ENCODE data around the gene RASSF6. TPM values are rescaled to one million over a fixed set of nuclear protein-coding genes. Genes with fewer than 3 reads are reported as not detected.

Gene RASSF6
- total RNA-seq, 4 donors from 2014 or later, result 0.26 to 1.2 (median 0.62) TPM

- TF ChIP-seq POLR2AphosphoS5 (IDR thresholded peaks at IDR 0.05) (no peak), EP300 (IDR thresholded peaks at IDR 0.05) (no peak), POLR2A (IDR thresholded peaks at IDR 0.05; ENCODE audit: low read depth) (no peak)
- TF ChIP-seq, protein P1, sequence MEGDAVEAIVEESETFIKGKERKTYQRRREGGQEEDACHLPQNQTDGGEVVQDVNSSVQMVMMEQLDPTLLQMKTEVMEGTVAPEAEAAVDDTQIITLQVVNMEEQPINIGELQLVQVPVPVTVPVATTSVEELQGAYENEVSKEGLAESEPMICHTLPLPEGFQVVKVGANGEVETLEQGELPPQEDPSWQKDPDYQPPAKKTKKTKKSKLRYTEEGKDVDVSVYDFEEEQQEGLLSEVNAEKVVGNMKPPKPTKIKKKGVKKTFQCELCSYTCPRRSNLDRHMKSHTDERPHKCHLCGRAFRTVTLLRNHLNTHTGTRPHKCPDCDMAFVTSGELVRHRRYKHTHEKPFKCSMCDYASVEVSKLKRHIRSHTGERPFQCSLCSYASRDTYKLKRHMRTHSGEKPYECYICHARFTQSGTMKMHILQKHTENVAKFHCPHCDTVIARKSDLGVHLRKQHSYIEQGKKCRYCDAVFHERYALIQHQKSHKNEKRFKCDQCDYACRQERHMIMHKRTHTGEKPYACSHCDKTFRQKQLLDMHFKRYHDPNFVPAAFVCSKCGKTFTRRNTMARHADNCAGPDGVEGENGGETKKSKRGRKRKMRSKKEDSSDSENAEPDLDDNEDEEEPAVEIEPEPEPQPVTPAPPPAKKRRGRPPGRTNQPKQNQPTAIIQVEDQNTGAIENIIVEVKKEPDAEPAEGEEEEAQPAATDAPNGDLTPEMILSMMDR (IDR thresholded peaks at IDR 0.05), result no peak
- H3K27me3 ChIP-seq, result no peaks in the 10 kb centered on the region
- intact Hi-C loops (cut with DNase I), result loop anchor here (5.0 to 10.0 kb wide), 2 partner anchors 261 to 469 kb away; no protein-coding TSS in a partner anchor
Measured at GRCh38 chr4:73663576-73663975, 43.3 kb upstream of the RASSF6 start.

DNA sequence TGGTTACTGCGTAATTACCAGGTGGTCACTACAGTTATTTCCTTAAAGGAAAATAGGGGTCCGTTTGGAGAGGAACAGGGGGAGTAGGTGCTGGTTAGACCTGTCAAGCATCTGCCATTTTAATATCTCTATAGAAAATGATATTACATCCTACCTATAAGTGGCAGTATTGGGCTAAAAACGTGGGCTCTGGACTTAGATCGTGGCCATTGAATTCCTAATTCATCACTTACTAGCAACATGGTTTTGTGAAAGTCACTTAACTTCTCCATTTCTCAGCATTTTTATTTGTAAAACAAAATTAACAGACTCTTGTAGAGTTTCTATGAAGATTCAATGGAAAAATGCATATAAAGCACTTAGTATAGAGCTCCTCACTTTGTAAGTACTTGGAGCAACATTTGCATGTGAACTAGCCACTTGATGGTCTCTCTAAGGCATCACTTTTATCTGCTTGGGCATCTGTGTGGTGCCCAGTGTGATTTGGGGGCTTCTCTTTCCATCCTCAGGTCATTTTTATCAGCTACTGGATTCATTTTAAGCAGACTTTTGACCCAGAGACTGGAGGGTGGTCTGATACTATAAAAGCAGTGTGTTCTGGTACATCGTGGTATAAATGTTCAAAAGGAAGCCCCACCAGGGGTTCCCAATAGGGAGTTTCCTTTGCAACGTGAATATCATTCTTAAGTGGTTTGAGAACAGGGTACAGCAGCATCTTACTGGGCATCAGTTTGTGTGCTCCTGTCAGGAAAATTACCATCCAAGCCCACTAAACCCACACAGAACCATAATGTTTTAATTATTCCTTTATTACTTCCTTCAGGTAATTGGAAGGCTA is 42.7 kb upstream of the RASSF6 start:
- DNase-seq (ENCODE audit: extremely low spot score), result no peak
- TF ChIP-seq POLR2AphosphoS5 (IDR thresholded peaks at IDR 0.05) (no peak), EP300 (IDR thresholded peaks at IDR 0.05) (no peak), POLR2A (IDR thresholded peaks at IDR 0.05; ENCODE audit: low read depth) (no peak)
- TF ChIP-seq, protein P1 (IDR thresholded peaks at IDR 0.05), result peak; percentile 25 to 42 (median 33)
- Histone ChIP-seq H3K9me3 (no peaks in the 10 kb centered on the region), H3K27me3 (no peaks in the 10 kb centered on the region), H3K4me3 (no peak overlapping the region), H3K36me3 (no peaks in the 10 kb centered on the region), H3K4me1 (peaks cover 0 to 6% (median 3%) of the 10 kb centered on the region in 4 donors), H3K27ac (replicated peaks in 1 of 4) (no peak overlapping the region)
- intact Hi-C loops (cut with DNase I), result loop anchor here (5.0 to 10.0 kb wide), 2 partner anchors 262 to 469 kb away; no protein-coding TSS in a partner anchor
- WGBS, result 41% methylated on average over 6 of the region's 6 CpGs

More at GRCh38 chr4:73663576-73663975, 43.3 kb upstream of the RASSF6 start:
- Histone ChIP-seq H3K9me3 (no peaks in the 10 kb centered on the region), H3K4me3 (no peak overlapping the region), H3K27ac (replicated peaks in 1 of 4) (no peak overlapping the region), H3K4me1 (peaks cover 0 to 6% (median 3%) of the 10 kb centered on the region in 4 donors), H3K36me3 (no peaks in the 10 kb centered on the region)
- DNase-seq (ENCODE audit: extremely low spot score), result no peak

DNA sequence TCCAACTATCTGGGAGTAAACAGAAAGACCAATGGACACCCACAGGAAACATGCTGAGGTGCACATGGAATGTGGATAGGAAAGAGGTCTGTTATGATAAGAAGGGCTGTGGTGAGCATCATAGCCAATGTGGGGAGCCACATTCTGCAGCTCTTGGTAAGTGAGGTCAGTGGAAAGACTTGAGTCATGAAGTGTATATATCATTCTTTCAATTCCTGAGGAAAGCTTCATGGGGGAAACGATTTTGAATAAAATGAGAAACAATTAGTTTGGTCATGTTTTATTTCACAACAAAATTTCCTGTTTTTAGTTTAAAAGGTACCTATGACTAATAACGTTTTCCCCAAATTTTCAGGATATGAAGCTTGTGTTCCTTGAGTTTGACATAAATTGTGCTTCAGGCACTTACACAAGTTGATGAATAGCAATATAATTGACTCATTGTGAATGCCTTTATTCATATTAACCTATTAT is 41.4 kb upstream of the RASSF6 start:
- H3K9me3 ChIP-seq, result no peaks in the 10 kb centered on the region
- TF ChIP-seq EP300 (IDR thresholded peaks at IDR 0.05), result no peak
- no peak for TF ChIP-seq POLR2A (IDR thresholded peaks at IDR 0.05; ENCODE audit: low read depth)
- TF ChIP-seq, protein P1 (IDR thresholded peaks at IDR 0.05), result no peak
- no peak for TF ChIP-seq POLR2AphosphoS5 (IDR thresholded peaks at IDR 0.05)
- no peak for DNase-seq (ENCODE audit: extremely low spot score)
- H3K4me1 ChIP-seq, result peaks cover 0 to 6% (median 3%) of the 10 kb centered on the region in 4 donors
- intact Hi-C loops (cut with DNase I), result loop anchor here (5.0 to 10.0 kb wide), 2 partner anchors 263 to 471 kb away; no protein-coding TSS in a partner anchor
- H3K4me3 ChIP-seq, result no peak overlapping the region
- no peaks in the 10 kb centered on the region for H3K27me3 ChIP-seq
- WGBS, result 54% methylated on average over 2 of the region's 2 CpGs
- no peaks in the 10 kb centered on the region for H3K36me3 ChIP-seq
- H3K27ac ChIP-seq (replicated peaks in 1 of 4), result no peak overlapping the region

DNA sequence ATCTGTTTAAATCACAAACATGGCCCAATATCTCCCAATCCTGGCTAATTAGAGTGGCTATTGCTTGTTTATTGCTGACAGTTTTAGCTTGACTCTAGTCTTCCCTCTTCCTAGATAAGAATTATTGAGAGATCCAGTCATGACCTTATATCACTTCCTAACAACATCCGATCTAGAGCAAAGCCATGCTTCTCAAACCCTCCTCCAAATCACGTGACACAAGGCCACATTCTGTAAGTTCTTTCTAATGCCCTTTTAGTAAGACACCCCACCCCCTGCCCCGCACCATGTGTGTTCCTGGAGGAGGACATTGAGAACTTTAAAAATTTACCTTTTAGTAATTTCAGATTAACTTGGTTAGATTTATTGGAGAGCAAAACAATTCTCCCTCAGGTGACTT is 40.6 kb upstream of the RASSF6 start:
- no peak for DNase-seq (ENCODE audit: extremely low spot score)
- 91% methylated on average over 3 of the region's 3 CpGs for whole genome bisulfite sequencing
- H3K27me3 ChIP-seq, result no peaks in the 10 kb centered on the region
- no peaks in the 10 kb centered on the region for H3K9me3 ChIP-seq
- intact Hi-C loops (cut with DNase I), result loop anchor here (5.0 to 10.0 kb wide), 2 partner anchors 264 to 471 kb away; no protein-coding TSS in a partner anchor
- no peak overlapping the region for H3K4me3 ChIP-seq
- H3K27ac ChIP-seq (replicated peaks in 1 of 4), result no peak overlapping the region
- peaks cover 0 to 6% (median 3%) of the 10 kb centered on the region in 4 donors for H3K4me1 ChIP-seq
- no peak for TF ChIP-seq POLR2A (IDR thresholded peaks at IDR 0.05; ENCODE audit: low read depth)
- no peak for TF ChIP-seq POLR2AphosphoS5 (IDR thresholded peaks at IDR 0.05)
- no peak for TF ChIP-seq EP300 (IDR thresholded peaks at IDR 0.05)
- TF ChIP-seq, protein P1 (IDR thresholded peaks at IDR 0.05), result no peak
- no peaks in the 10 kb centered on the region for H3K36me3 ChIP-seq

Data from esophagus muscularis mucosa (tissue), 4 donors.